Stimulated activated naive B cell treated with anti-CD40 and anti-IgM and Interleukin-4, amounts not matched to agents 10 μg/mL and 1 μg/mL and 100 μg/mL, for 72 hours (primary cell): ENCODE data around the gene NEK2.
"Not testable (repeated sequence)": the region's sequence is repeated elsewhere in the genome, so short reads cannot be mapped to it uniquely, and the experiment has no call there.

Experiments
- ATAC-seq, 2 donors: fragments of 150-1000 bp; cut with Tn5 transposase; replicated peaks; 2 replicates each; pipeline ENCODE4 v1.10.0; 2021; ENCODE audit warnings: moderate library complexity in 1 of 2
- DNase-seq: peaks from one replicate; pipeline ENCODE4 v3.0.0; 2021
- H3K27ac Mint-ChIP-seq: one replicate; pipeline ENCODE4 v1.8.0; 2022; ENCODE audit warnings: mild to moderate bottlenecking, mixed read lengths
- H3K27me3 Mint-ChIP-seq, 2 donors: one replicate each; pipeline ENCODE4 v1.8.0; 2022; ENCODE audit warnings: mixed read lengths in 2 of 2
- H3K36me3 Mint-ChIP-seq, 2 donors: one replicate each; pipeline ENCODE4 v1.8.0; 2022; ENCODE audit warnings: mixed read lengths in 2 of 2, mild to moderate bottlenecking in 1 of 2
- H3K4me1 Mint-ChIP-seq, 2 donors: one replicate each; pipeline ENCODE4 v1.8.0; 2022; ENCODE audit warnings: mixed read lengths in 2 of 2, mild to moderate bottlenecking in 1 of 2
- H3K4me3 Mint-ChIP-seq, 2 donors: one replicate each; pipeline ENCODE4 v1.8.0; 2022; ENCODE audit warnings: mild to moderate bottlenecking in 2 of 2, mixed read lengths in 2 of 2, moderate library complexity in 1 of 2
- H3K9me3 Mint-ChIP-seq, 2 donors: one replicate each; pipeline ENCODE4 v1.8.0; 2022; ENCODE audit warnings: mixed read lengths in 2 of 2, mild to moderate bottlenecking in 1 of 2

The NEK2 gene

GRCh38 chr1:211675230-211676105 is at the start of gene NEK2:
Gene NEK2 (minus strand): TSS chr1:211675621. CDS start chr1:211675479, 142 bp downstream.
- peak within 1 kb of the TSS; percentile 91 for H3K27ac Mint-ChIP-seq
- DNase-seq (peak; percentile 72), ATAC-seq (peak; percentile 94 to 95)
- H3K9me3 Mint-ChIP-seq, result no peaks in the 10 kb centered on the region
- H3K27me3 Mint-ChIP-seq, result no peaks in the 10 kb centered on the region
- peak within 1 kb of the TSS; percentile 89 to 92 for H3K4me3 Mint-ChIP-seq
- no peaks in the 10 kb centered on the region for H3K36me3 Mint-ChIP-seq
- peaks cover 7 to 39% of the 10 kb centered on the region in 2 donors for H3K4me1 Mint-ChIP-seq

GRCh38 chr1:211724687-211725196 is 49.3 kb upstream of the NEK2 start:
- Mint-ChIP-seq H3K27ac (no peak overlapping the region), H3K27me3 (peaks cover 9 to 21% of the 10 kb centered on the region in 2 donors), H3K36me3 (peaks cover 0 to 9% of the 10 kb centered on the region in 2 donors), H3K4me3 (no peak overlapping the region), H3K9me3 (peaks cover 4% of the 10 kb centered on the region in 2 donors), H3K4me1 (no peaks in the 10 kb centered on the region)
- ATAC-seq (no peak), DNase-seq (no peak)

- H3K4me3 Mint-ChIP-seq, result no peak overlapping the region
- no peak for ATAC-seq
- peaks cover 9 to 18% of the 10 kb centered on the region in 2 donors for H3K27me3 Mint-ChIP-seq
- no peak overlapping the region for H3K27ac Mint-ChIP-seq
- DNase-seq, result no peak
- H3K9me3 Mint-ChIP-seq, result peaks cover 5 to 6% of the 10 kb centered on the region in 2 donors
- H3K36me3 Mint-ChIP-seq, result peaks cover 0 to 10% of the 10 kb centered on the region in 2 donors
- no peaks in the 10 kb centered on the region for H3K4me1 Mint-ChIP-seq
These were observed 47.9 kb upstream of the NEK2 start for GRCh38 chr1:211723273-211723672.

- ATAC-seq (no peak), DNase-seq (no peak)
- Mint-ChIP-seq H3K36me3 (peaks cover 0 to 10% of the 10 kb centered on the region in 2 donors), H3K4me3 (no peak overlapping the region), H3K27ac (no peak overlapping the region), H3K4me1 (no peaks in the 10 kb centered on the region), H3K9me3 (peaks cover 5 to 7% of the 10 kb centered on the region in 2 donors), H3K27me3 (peaks cover 9 to 17% of the 10 kb centered on the region in 2 donors)
These were observed 47.1 kb upstream of the NEK2 start for GRCh38 chr1:211722277-211723175.

GRCh38 chr1:211716555-211716954 is 41.1 kb upstream of the NEK2 start:
- H3K9me3 Mint-ChIP-seq, result peaks cover 5 to 11% of the 10 kb centered on the region in 2 donors
- not testable (repeated sequence) for H3K27ac Mint-ChIP-seq, H3K4me1 Mint-ChIP-seq, H3K36me3 Mint-ChIP-seq, ATAC-seq, H3K27me3 Mint-ChIP-seq, H3K4me3 Mint-ChIP-seq, DNase-seq

GRCh38 chr1:211715971-211716370 is 40.5 kb upstream of the NEK2 start:
- Mint-ChIP-seq H3K27ac (no peak overlapping the region), H3K27me3 (no peaks in the 10 kb centered on the region), H3K4me3 (peak overlapping the region in 1 of 2 donors; percentile 39), H3K36me3 (peaks cover 3 to 5% of the 10 kb centered on the region in 2 donors), H3K4me1 (peaks cover 1 to 11% of the 10 kb centered on the region in 2 donors), H3K9me3 (peaks cover 5 to 11% of the 10 kb centered on the region in 2 donors)
- DNase-seq (no peak), ATAC-seq (peak; percentile 69 to 76)

GRCh38 chr1:211714154-211714553 is 38.7 kb upstream of the NEK2 start:
- Mint-ChIP-seq H3K4me1 (peaks cover 1 to 16% of the 10 kb centered on the region in 2 donors), H3K36me3 (peaks cover 0 to 3% of the 10 kb centered on the region in 2 donors), H3K9me3 (peaks cover 0 to 7% of the 10 kb centered on the region in 2 donors), H3K27me3 (no peaks in the 10 kb centered on the region), H3K4me3 (no peak overlapping the region), H3K27ac (no peak overlapping the region)
- ATAC-seq (no peak), DNase-seq (no peak)

- peaks cover 1 to 16% of the 10 kb centered on the region in 2 donors for H3K4me1 Mint-ChIP-seq
- H3K36me3 Mint-ChIP-seq, result peaks cover 0 to 3% of the 10 kb centered on the region in 2 donors
- peaks cover 0 to 5% of the 10 kb centered on the region in 2 donors for H3K9me3 Mint-ChIP-seq
- H3K4me3 Mint-ChIP-seq, result no peak overlapping the region
- H3K27ac Mint-ChIP-seq, result no peak overlapping the region
- ATAC-seq, result no peak
- DNase-seq, result no peak
- H3K27me3 Mint-ChIP-seq, result no peaks in the 10 kb centered on the region
These were observed 37.8 kb upstream of the NEK2 start for GRCh38 chr1:211713231-211713630.

GRCh38 chr1:211711315-211711705 is 35.9 kb upstream of the NEK2 start:
- H3K27ac Mint-ChIP-seq, result no peak overlapping the region
- H3K9me3 Mint-ChIP-seq, result no peaks in the 10 kb centered on the region
- no peak for DNase-seq
- H3K27me3 Mint-ChIP-seq, result no peaks in the 10 kb centered on the region
- peaks cover 1 to 16% of the 10 kb centered on the region in 2 donors for H3K4me1 Mint-ChIP-seq
- no peak overlapping the region for H3K4me3 Mint-ChIP-seq
- no peak for ATAC-seq
- H3K36me3 Mint-ChIP-seq, result no peaks in the 10 kb centered on the region

GRCh38 chr1:211710566-211711314 is 35.3 kb upstream of the NEK2 start:
- H3K4me1 Mint-ChIP-seq, result peaks cover 0 to 11% of the 10 kb centered on the region in 2 donors
- no peaks in the 10 kb centered on the region for H3K36me3 Mint-ChIP-seq
- H3K4me3 Mint-ChIP-seq, result no peak overlapping the region
- DNase-seq (no peak), ATAC-seq (peak; percentile 19 to 34)
- no peak overlapping the region for H3K27ac Mint-ChIP-seq
- no peaks in the 10 kb centered on the region for H3K27me3 Mint-ChIP-seq
- H3K9me3 Mint-ChIP-seq, result no peaks in the 10 kb centered on the region

- Mint-ChIP-seq H3K4me1 (peaks cover 0 to 8% of the 10 kb centered on the region in 2 donors), H3K9me3 (no peaks in the 10 kb centered on the region), H3K27ac (no peak overlapping the region), H3K4me3 (no peak overlapping the region), H3K36me3 (no peaks in the 10 kb centered on the region), H3K27me3 (no peaks in the 10 kb centered on the region)
- DNase-seq (no peak), ATAC-seq (no peak)
These were observed 33.5 kb upstream of the NEK2 start for GRCh38 chr1:211708926-211709325.

GRCh38 chr1:211708006-211708405 is 32.6 kb upstream of the NEK2 start:
- ATAC-seq, result no peak
- Mint-ChIP-seq H3K27ac (no peak overlapping the region), H3K9me3 (no peaks in the 10 kb centered on the region), H3K27me3 (no peaks in the 10 kb centered on the region), H3K4me1 (peaks cover 0 to 8% of the 10 kb centered on the region in 2 donors), H3K4me3 (no peak overlapping the region), H3K36me3 (no peaks in the 10 kb centered on the region)
- no peak for DNase-seq

- Mint-ChIP-seq H3K4me3 (no peak overlapping the region), H3K27ac (peak overlapping the region; percentile 16), H3K4me1 (peaks cover 2 to 13% of the 10 kb centered on the region in 2 donors), H3K9me3 (no peaks in the 10 kb centered on the region), H3K27me3 (peaks cover 15 to 17% of the 10 kb centered on the region in 2 donors), H3K36me3 (no peaks in the 10 kb centered on the region)
- ATAC-seq (no peak), DNase-seq (no peak)
These were observed 30.2 kb upstream of the NEK2 start for GRCh38 chr1:211705467-211706091.
